Skin epidermis (tissue), 12 donors: Measurements from ENCODE around the gene ADGB.

Experiments used
- H3K27ac ChIP-seq, 21 experiments: fragments of 200-600 bp; sonication (generic) in 11 of 21; one replicate each; pipeline ENCODE4 v1.5.0; 2020; ENCODE audit warnings: mild to moderate bottlenecking in 3 of 21, inconsistent platforms in 2 of 21, moderate library complexity in 2 of 21
- H3K4me3 ChIP-seq, 7 experiments: fragments of 200-600 bp; sonication (generic) in 2 of 7; one replicate each; pipeline ENCODE4 v1.5.0; 2020; ENCODE audit warnings: inconsistent platforms in 2 of 7, mild to moderate bottlenecking in 2 of 7, moderate library complexity in 1 of 7

Gene ADGB

DNA sequence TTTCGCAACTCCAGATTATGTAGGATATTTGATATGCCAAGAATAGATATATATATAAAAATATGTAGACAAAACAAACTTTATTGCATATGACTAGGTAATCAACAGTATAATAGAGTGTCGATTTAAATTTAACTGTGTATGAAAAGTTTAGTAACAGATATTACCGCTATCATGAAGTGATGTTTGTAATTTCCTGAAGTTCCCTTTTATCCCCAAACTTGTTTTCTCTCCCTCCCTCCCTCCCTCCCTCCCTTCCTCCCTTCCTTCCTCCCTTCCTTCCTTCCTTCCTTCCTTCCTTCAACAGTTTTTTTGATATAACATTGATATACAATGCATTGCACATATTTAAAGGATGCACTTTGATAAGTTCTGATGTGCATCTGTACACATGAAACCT, 15.2 kb downstream of the ADGB start:
- no peak overlapping the region for H3K4me3 ChIP-seq
- no peak overlapping the region for H3K27ac ChIP-seq

DNA sequence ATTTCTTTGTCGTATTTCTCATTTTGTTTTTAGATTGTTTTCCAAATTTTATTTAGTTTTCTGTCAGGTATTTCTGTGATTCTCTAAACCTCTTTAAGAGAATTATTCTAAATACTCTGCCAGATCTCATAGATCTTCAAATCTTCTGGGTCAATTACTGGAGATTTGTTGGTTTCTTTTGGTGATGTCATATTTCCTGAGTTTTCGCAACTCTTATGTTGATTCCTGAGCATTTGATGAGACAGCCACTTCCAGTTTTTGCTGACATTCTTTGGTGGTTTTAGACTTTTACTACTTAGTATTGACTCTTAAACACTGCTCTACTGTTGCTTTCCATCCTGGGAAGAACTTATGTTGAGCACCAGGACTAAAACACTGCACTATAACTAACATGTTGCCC, 21.9 kb downstream of the ADGB start:
- Histone ChIP-seq H3K27ac (no peak overlapping the region), H3K4me3 (no peak overlapping the region)

DNA sequence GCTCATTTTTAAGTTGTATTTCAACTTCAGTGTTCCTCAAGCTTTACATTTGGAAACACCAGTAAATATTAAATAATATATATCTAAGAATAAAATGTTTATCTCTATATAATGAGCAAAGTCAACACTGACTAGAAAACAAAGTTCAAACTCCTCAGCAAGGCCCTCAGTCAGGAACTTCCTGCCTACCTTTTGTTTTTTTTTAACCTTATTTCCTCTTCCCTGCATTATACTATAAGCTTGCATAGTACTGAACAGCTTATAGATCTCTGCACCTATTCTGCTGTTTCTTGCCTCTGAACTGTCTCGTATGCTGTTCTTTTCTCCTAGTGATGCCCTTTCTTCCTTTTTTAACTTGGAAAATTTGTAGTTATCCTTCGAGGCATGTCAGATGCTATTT, 29.6 kb downstream of the ADGB start:
- Histone ChIP-seq H3K4me3 (no peak overlapping the region), H3K27ac (no peak overlapping the region)

DNA sequence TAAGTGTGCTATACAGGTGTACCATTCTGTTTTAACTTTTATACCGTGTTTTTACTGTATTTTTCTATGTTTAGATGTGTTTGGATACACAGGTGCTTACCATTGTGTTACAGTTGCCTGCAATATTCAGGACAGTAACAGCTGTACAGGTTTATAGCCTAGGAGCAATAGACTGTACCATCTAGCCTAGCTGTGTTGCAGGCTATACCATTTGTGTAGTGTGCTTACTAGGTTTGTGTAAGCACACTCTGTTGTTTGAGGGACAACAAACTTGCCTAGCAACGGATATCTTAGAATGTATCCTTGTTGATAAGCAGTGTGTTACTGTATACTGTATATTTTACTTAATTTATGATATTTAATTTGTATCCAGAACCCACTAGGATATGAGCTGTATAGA, 35.2 kb downstream of the ADGB start:
- Histone ChIP-seq H3K4me3 (no peak overlapping the region), H3K27ac (no peak overlapping the region)

DNA sequence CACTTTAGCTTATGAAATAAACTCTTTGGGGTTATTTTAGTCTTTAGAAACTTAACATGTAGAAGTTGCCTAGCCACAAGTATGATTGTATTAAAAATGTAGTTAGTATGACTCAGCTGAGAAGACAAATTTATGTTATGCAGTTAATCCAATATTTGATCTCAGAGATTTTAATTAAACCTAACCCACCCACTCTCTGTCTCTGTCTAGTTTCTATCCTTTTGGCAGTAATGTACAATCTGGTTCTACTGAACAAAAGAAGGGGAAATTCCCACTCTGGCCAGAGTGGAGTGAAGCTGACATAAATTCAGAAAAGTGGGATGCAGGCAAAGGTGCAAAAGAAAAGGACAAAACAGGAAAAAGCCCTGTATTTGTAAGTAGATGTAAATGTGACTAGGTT, 36.4 kb downstream of the ADGB start:
- no peak overlapping the region for H3K27ac ChIP-seq
- no peak overlapping the region for H3K4me3 ChIP-seq

DNA sequence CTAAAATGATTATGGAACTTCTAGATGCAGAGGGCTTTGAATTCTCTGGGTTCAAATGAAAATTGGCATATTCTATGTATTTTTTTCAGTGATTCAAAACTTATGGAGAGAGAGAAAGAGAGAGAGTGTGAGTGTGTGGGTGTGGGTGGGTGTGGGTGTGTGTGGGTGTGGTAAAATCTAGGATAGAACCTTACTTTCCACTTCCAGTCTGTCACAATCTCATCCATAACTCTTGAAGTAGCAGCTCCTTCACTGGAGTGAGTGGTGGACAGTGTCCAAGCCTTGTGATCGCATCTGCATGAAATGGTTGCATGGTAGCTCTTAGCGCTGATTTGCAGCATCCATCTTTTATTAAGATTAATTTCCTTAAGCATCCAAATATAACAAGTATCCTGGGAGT, 37.7 kb downstream of the ADGB start:
- Histone ChIP-seq H3K27ac (no peak overlapping the region), H3K4me3 (no peak overlapping the region)

DNA sequence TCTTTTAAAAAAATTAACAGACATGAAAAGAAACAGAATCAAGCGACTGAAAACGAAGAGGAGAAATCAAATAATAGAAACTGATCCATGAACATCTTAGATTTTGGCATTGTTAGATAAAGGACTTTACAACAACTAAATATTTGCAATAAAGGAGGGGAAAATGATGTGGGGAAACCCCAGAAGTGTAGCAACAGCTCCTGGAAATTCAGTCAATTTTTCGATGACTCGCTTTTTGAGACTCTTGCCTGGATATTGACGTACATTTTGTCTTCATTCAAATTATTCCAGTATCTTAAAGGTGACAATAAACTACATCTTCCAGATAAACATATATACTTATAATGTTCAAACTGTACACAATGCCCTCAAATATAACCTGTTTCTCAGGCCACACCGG, 44.1 kb downstream of the ADGB start:
- Histone ChIP-seq H3K4me3 (no peak overlapping the region), H3K27ac (no peak overlapping the region)

DNA sequence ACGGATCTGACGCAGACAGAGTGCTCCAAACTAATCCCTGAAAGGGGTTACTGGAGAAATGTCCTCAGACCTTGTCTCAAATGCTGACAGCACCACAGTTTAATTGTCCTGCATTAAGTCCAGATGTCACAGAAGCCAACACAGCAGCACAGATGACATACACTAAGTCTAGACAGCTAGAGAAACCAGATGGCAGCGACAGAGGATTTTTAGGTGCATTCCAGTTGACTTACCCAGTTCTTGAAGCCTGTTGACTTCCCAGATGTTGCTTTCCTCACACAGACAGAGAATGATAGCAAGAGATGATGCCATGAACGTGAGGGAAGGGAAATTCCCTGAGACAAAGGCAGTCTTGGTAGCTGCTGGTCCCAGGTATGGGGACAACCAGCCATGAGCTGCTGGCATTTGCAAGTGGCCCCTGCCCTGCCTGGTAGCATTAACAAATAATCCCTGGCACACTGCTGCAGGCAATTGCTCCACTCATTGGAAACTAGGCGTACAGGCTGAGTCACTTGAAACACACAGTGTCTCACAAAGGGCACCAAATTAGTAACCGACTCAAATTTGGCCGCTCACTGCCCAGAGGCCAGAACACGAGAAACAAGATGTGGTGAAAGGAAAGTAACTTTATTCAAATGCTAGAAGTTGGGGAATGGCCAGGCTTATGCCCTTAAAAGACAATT, 52.2 kb downstream of the ADGB start:
- H3K4me3 ChIP-seq: no peak overlapping the region
- H3K27ac ChIP-seq: no peak overlapping the region

DNA sequence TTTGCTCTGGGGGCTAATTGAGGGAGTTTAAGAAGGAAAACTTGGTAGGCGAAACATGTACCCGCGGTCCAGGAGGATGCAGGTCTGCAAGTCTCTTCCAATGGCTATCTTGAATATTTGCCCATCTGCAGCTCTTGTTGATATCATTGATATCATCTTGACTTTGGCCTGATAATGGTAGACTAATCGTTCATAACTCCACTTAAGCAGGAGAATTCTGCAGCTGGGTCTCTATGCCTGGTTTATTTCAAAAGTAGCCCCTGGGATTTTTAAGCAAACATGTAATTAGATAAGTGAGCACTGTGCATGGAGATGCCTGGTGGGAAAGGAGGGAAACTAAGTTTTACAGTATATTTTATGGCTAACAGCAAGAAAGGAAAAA, 52.7 kb downstream of the ADGB start:
- H3K27ac ChIP-seq: no peak overlapping the region
- no peak overlapping the region for H3K4me3 ChIP-seq

DNA sequence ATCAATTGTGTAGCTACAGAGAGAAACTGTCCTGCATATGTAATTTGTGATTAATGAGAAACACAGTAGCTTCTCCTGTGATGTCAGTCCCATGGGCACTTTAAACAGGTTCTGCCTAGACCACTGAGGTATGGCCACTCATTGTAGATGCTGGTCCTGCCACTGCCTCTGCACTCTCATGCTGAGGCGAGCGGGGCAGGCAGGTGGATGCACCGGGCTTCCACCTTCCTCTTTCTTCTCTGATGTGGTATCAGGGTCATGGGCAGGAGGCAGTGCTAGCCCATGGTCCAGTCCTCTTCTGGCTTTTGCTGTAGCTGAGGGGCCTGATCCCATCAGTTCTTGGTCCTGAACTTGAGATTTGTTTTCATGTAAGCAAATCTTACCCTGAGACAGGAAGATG, 58.7 kb downstream of the ADGB start:
- H3K4me3 ChIP-seq: no peak overlapping the region
- no peak overlapping the region for H3K27ac ChIP-seq

DNA sequence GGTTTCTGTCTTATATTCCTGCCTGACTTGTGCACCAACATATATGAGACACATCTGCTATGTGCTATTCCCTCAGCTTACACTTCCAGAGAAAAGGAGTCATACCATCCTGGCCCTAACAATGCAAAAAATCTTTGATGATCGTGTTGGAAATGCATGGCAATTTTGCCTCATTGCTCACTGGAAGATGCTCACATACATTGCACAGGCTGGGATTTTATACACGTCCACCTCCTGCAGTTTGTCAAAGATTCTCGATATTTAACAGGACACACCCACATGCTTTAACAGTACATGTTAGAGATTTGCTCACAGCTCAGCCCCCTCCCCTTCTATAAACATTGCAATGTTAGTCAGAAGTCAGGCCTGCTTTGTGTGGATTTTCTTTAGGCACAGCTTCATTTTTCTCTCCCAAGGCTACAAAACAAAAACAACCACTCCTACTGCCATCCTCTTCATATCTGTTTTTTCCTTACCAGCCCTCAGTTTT, 66.1 kb downstream of the ADGB start:
- H3K4me3 ChIP-seq: no peak overlapping the region
- H3K27ac ChIP-seq: no peak overlapping the region

DNA sequence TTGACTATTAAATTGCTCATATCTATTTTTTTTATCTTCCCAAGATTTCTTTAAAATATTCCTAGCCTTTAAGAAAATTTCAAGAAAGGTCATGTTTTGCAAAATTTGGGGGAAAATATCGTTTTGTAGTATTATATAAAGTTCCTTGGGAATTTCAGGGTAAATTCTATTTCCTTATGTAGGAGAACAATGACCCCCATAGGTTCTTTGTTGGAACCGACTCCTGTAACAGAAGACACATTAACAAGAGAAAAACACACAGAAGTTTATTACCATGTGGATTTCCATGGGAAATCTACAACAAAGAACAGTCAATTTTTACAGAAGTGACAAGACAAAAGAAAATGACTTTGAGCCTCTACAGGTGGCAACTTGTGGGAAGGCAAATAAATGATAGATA, 68.1 kb downstream of the ADGB start:
- H3K4me3 ChIP-seq: no peak overlapping the region
- no peak overlapping the region for H3K27ac ChIP-seq

DNA sequence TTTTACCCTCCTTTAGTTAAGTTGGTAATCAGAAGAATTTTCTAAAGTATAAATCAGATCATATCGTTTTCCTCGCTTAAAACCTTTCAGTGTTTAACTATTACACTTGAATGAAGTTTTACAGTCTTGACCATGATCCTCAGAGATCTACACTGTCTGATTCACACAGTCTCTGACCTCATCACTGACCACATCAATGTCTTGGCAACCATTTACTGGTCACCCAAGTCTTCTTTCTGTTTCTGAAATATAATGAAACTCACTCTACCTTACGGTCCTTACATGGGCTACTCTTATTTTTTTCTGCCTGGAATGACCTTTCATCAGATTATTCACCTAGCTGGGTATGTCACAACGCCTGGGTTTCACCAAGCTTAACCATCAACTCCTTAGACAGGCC, 71.4 kb downstream of the ADGB start:
- Histone ChIP-seq H3K27ac (no peak overlapping the region), H3K4me3 (no peak overlapping the region)

DNA sequence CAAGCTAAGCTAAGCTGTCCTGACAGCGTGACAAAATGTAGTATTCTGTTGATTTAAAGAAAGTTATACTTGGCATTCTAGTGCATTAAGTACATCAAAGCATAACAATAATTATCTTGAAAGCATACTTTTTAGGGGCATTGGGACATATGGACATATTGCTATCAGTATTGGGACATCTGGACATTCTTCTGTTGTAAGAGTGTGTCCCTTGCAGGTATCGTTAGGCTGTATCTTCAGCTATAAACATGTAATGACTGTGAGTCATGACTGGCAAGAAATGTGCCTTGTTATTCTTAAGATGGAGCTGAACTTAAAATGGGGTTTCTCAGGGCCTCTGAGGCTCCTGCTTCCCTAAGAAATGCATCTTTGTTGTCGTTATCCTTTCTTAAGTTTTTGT, 74.3 kb downstream of the ADGB start:
- Histone ChIP-seq H3K4me3 (no peak overlapping the region), H3K27ac (no peak overlapping the region)

DNA sequence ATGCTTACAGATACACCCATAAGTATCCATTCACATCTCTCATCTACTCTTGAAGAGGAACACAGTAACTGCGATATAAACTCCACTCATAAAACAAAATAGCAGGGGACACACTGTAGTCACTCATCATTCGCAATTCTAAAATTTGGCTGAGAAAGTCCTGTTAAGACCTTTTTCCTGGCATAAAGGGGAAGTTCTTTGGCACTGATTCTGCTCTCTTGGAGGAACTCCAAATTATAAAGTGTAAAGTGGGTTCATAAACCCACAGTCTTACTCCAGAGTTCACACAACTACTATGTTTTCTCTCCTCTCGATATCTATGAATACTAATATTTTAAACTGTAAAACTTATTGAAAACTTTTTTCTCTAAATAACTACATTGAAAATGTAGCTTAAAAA, 80.6 kb downstream of the ADGB start:
- no peak overlapping the region for H3K4me3 ChIP-seq

DNA sequence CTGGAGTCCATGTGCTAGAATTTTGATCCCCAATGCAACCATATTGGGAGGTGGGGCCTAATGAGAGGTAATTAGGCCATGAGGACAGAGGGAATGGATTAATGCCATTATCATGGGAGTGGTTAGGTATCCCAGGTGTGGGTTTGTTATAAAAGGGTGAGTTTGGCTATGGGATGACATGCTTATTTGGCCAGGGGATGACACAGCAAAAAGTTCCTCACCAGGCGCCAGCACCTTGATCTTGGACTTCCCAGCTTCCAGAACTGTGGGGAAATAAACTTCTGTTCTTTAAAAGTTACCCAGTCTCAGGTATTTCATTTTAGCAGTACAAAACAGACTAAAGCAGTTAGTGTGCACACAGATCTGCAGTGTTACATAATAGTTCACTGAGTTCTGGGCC, 84.1 kb downstream of the ADGB start:
- no peak overlapping the region for H3K27ac ChIP-seq
- H3K4me3 ChIP-seq: no peak overlapping the region

More for the DNA sequence above, 80.6 kb downstream of the ADGB start:
- H3K27ac ChIP-seq: no peak overlapping the region

DNA sequence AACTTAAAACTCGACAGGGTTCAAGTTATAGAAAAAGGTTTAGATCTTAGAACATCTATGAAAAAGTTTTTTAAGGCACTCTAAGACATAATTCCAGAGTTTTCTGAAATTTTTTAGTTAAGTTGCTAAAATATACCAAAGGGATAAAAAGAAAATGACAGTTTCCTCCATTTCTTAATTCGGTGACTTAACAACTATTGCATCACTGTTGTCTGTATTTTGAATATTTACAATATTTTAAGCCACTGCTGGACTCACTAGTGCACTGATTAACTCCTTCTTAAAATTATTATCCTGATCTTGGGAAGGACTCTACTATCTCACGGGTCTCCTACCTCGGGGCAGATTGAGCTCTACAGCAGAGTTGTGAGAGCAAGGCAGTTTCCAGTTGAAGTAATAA, 91.0 kb downstream of the ADGB start:
- H3K4me3 ChIP-seq: no peak overlapping the region
- H3K27ac ChIP-seq: no peak overlapping the region

DNA sequence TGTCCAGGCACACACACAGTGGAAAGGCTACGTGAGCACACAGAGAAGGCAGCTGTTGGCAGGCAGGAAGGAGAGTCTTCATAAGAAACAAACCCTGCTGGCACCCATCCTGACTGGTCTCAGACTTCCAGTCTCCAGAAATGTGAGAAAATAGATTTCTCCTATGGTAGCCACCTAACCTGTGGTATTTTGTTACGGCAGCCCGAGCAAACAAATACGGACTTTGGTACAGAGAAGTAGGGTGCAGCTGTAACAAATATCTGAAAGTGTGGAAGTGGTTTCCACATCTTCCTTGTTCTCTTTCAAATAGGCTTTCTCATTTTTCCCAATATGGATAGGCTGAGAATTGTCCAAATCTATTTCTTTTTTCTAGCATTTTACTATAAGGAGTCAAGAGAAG, 94.6 kb downstream of the ADGB start:
- no peak overlapping the region for H3K27ac ChIP-seq
- no peak overlapping the region for H3K4me3 ChIP-seq

DNA sequence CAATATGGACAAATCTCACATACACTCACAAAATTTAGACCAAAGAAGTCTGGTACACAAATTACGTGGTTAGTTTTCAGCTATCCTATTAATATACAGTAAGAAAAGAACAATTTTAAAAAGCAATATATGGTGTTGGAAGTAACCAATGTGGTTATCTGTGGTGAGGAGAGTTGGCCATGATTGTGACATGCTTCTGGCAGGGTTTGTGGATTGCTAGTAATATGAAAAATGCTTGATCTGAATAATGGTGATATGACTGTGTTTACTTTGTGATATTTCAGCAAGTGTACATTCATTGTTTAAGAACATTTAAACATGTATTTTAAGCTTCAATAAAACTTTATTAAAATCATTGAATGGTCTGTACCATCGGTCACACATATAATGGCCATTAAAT, 99.1 kb downstream of the ADGB start:
- Histone ChIP-seq H3K4me3 (no peak overlapping the region), H3K27ac (no peak overlapping the region)

DNA sequence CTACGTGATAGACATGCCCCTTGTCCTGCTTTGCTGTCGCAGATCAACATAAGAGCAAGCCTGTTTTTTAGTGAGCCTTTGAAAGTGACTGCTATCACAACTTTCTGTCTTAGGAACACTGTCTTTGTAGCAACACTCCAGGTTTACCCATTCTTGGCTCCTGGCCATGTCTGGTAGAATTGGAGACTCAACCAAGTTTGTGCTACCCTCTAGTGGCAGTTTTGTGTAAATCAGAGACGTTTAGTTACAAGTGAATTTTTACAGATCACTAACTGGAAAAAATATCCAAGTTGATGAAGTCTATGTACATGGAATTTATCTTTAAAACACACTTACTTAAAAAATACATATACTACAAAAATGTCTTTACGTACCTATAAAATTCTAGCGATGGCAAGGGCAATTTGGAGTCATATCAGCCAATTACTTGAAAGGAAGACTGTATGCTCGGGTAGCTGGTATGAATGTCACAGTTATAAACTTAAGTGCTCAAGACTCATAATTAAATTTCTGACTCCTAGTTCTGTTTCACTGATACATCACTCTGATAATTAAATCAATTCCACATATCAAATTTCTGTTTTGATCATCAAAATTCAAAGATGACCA, 101.4 kb downstream of the ADGB start:
- no peak overlapping the region for H3K4me3 ChIP-seq
- no peak overlapping the region for H3K27ac ChIP-seq

DNA sequence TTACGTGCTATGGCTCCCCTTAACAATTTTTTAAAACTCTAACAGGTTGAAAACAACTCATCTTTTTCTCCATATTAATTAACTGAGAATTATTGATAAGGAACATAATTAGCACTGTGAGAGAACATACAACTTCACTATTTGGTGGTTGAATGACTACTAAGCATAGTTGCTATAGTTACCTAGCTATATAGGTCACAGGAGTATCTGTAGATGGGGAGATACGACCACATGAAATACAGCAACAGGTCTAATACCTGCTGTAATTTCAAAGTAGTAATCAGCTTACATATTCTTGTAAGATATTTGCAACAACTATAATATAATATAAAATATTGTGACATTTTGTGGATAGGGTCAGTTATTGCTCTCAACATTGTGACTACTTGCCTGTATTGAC, 102.9 kb downstream of the ADGB start:
- no peak overlapping the region for H3K4me3 ChIP-seq

DNA sequence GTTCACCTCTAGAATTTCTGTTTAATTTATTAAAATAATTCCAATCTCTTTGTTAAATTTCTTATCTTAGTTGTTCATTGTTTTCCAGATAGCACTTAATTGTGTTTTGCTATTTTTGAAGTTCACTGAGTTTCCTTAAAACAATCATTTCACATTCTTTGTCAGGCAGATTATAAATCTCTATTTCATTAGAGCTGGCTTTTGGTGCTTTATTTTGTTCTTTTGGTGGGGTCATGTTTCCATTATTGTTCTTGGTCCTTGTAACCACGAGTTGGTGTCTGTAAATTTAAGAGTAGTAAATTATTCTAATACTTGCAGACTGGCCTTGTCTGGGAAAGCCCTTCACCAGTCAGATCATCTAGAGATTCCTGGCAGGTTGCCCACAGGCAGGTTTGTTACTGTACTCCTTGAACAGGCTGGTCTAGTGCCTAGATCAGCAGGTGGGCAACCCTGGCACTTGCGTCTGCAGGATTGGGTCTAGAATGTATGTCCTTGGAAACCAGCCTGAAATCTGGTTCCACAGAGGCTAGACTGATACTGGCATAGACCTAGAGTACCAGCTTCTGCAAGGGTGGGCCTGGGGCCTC, 110.4 kb downstream of the ADGB start:
- Histone ChIP-seq H3K4me3 (no peak overlapping the region), H3K27ac (no peak overlapping the region)

More for the DNA sequence above, 102.9 kb downstream of the ADGB start:
- H3K27ac ChIP-seq: no peak overlapping the region
